HepG2 (cell line): ENCODE results near the gene TUBGCP6. TPM values are rescaled to one million over a fixed set of nuclear protein-coding genes. Genes with fewer than 3 reads are reported as not detected.
A peak's percentile ranks its signal among the peaks of the same experiment; 100 is the strongest.

ENCODE experiments used
- ARNTL ChIP-seq: sonication (generic); formaldehyde crosslinking; IDR thresholded peaks from 2 replicates; pipeline ENCODE4 v1.4.0; 2020; ENCODE audit warnings: mild to moderate bottlenecking, missing genetic modification reagents
- ASH2L ChIP-seq: fragments of 300-600, 200-600 bp; sonication (generic); IDR thresholded peaks from 2 replicates; pipeline ENCODE4 v1.7.0; 2017; ENCODE audit warnings: low read depth, mild to moderate bottlenecking, moderate library complexity, mixed read lengths, low read length; ENCODE audit not compliant: insufficient read length
- CHD4 ChIP-seq: fragments of 200-600 bp; sonication (generic); IDR thresholded peaks from 2 replicates; pipeline ENCODE4 v1.7.0; 2017; ENCODE audit warnings: mild to moderate bottlenecking, low read length, borderline replicate concordance
- RBM39 ChIP-seq: fragments of 200-400 bp; formaldehyde crosslinking; IDR thresholded peaks from one replicate; pipeline ENCODE4 v1.6.1; 2018; ENCODE audit warnings: antibody characterized with exemption, mild to moderate bottlenecking, low read depth, low read length; ENCODE audit not compliant: poor library complexity, severe bottlenecking
- SMAD1 ChIP-seq: sonication (generic); formaldehyde crosslinking; IDR thresholded peaks from 2 replicates; pipeline ENCODE4 v1.4.0; 2020; ENCODE audit warnings: missing genetic modification reagents, low read depth, mild to moderate bottlenecking, borderline replicate concordance
- SP140L ChIP-seq: sonication (generic); formaldehyde crosslinking; IDR thresholded peaks from 2 replicates; pipeline ENCODE4 v1.4.0; 2020; ENCODE audit warnings: missing genetic modification reagents, borderline replicate concordance
- TEAD3 ChIP-seq: optimal IDR thresholded peaks from 2 replicates; pipeline ENCODE3; 2016; ENCODE audit warnings: borderline replicate concordance
- TSC22D2 ChIP-seq: sonication (generic); formaldehyde crosslinking; IDR thresholded peaks from 2 replicates; pipeline ENCODE4 v1.5.1; 2020; ENCODE audit warnings: missing genetic modification reagents, mild to moderate bottlenecking, borderline replicate concordance
- ZBTB3 ChIP-seq: sonication (generic); formaldehyde crosslinking; IDR thresholded peaks from 2 replicates; pipeline ENCODE4 v1.4.0; 2020; ENCODE audit warnings: low read depth, mild to moderate bottlenecking, moderate library complexity, missing genetic modification reagents, borderline replicate concordance
- ZNF496 ChIP-seq: sonication (generic); formaldehyde crosslinking; IDR thresholded peaks from 2 replicates; pipeline ENCODE4 v1.8.1; 2023; ENCODE audit warnings: mild to moderate bottlenecking, moderate library complexity, missing genetic modification reagents; ENCODE audit not compliant: insufficient replicate concordance
- ZNF674 ChIP-seq: sonication (generic); formaldehyde crosslinking; IDR thresholded peaks from 2 replicates; pipeline ENCODE4 v1.5.0; 2020; ENCODE audit warnings: low read depth, mild to moderate bottlenecking, missing genetic modification reagents
- polyA plus RNA-seq, 8 experiments: library from polyadenylated mRNA; depleted of rRNA in 3 of 8; stranded (reverse) in 7 of 8; unstranded in 1 of 8; fragments of >200 nt; fragmentation: Illumina TruSeq in 4 of 8; extraction: Trizol in 4 of 8; gene quantifications; 2 replicates each; pipeline versions ENCODE4 v1.2.1 to v1.2.3, GENCODE V29; 2011 to 2016; ENCODE audit warnings: low read depth in 4 of 8, missing spikeins in 1 of 8, mixed read lengths in 1 of 8; ENCODE audit not compliant: insufficient read depth in 1 of 8
- total RNA-seq, 5 experiments: library from RNA; depleted of rRNA; stranded (reverse); fragments of >200 nt; fragmentation: Illumina TruSeq; extraction: Trizol; gene quantifications; 2 replicates each; pipeline ENCODE4 v1.2.3, GENCODE V29; 2016; ENCODE audit warnings: low read depth in 1 of 5
- TF ChIP-seq, protein P1 (sequence below): sonication (generic); formaldehyde crosslinking; IDR thresholded peaks from 2 replicates; pipeline ENCODE4 v1.4.0; 2020; ENCODE audit warnings: mild to moderate bottlenecking, missing genetic modification reagents
- TF ChIP-seq, protein P2 (sequence below), 2 experiments: sonication (generic) in 1 of 2; formaldehyde crosslinking in 1 of 2; IDR thresholded peaks; 2 replicates each; pipeline versions ENCODE4 v1.4.0 to v1.6.1; 2016 to 2020; ENCODE audit warnings: borderline replicate concordance in 1 of 2, low read depth in 1 of 2, mild to moderate bottlenecking in 1 of 2, missing genetic modification reagents in 1 of 2
- TF ChIP-seq, protein P3 (sequence below): sonication (generic); formaldehyde crosslinking; IDR thresholded peaks from 2 replicates; pipeline ENCODE4 v1.5.1; 2020; ENCODE audit warnings: mild to moderate bottlenecking, missing genetic modification reagents, borderline replicate concordance

The TUBGCP6 gene
- total and polyA plus RNA-seq, 2 of the 13 experiments (the other 11 are each of a cell fraction or from before 2014, with no cell fraction given): 14.6 to 15.7 TPM

DNA sequence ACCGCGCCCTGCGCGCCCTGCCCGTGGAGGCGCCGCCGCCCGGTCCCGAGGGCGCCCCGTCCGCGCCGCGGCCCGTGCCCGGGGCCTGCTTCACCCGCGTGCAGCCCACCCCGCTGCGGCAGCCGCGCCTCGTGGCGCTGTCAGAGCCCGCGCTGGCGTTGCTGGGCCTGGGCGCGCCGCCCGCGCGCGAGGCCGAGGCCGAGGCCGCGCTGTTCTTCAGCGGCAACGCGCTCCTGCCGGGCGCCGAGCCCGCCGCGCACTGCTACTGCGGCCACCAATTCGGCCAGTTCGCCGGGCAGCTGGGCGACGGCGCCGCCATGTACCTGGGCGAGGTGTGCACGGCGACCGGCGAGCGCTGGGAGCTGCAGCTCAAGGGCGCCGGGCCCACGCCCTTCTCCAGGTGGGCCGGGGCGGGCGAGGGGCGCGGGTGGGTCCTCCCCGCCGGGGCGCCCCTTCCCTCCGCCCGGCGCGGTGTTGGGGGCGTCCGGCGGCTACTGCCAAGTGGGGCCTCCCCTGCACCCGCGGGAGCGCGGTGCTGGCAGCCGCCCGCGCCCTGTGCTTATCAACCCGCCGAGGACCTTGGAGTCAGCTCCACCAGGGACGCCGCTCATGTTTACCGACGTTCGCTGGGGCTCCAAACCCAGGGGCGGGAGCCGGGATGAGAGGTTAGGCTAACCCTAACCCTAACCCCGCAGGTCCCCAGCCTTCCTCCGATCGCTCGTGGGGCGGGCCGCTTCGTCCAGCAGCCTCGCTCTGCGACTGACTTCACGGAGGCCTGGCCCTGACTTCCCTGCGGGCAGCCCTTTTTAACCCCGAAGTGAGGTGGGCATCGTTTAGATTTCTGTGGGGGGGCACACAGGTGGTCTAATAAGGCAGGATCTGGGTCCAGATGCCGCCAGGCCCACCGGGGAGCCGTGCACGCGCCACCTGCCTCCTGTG lies 43.4 kb downstream of the TUBGCP6 start (continued):
- TF ChIP-seq, protein P1, sequence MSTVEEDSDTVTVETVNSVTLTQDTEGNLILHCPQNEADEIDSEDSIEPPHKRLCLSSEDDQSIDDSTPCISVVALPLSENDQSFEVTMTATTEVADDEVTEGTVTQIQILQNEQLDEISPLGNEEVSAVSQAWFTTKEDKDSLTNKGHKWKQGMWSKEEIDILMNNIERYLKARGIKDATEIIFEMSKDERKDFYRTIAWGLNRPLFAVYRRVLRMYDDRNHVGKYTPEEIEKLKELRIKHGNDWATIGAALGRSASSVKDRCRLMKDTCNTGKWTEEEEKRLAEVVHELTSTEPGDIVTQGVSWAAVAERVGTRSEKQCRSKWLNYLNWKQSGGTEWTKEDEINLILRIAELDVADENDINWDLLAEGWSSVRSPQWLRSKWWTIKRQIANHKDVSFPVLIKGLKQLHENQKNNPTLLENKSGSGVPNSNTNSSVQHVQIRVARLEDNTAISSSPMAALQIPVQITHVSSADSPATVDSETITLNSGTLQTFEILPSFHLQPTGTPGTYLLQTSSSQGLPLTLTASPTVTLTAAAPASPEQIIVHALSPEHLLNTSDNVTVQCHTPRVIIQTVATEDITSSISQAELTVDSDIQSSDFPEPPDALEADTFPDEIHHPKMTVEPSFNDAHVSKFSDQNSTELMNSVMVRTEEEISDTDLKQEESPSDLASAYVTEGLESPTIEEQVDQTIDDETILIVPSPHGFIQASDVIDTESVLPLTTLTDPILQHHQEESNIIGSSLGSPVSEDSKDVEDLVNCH (CRISPR knock-in tag): no peak
- TF ChIP-seq RBM39 (peak; percentile 43), ASH2L (no peak), TEAD3 (CRISPR knock-in tag) (no peak), ARNTL (CRISPR knock-in tag) (no peak), CHD4 (no peak), ZNF496 (CRISPR knock-in tag) (no peak), ZNF674 (CRISPR knock-in tag) (no peak), ZBTB3 (CRISPR knock-in tag) (no peak), SMAD1 (no peak), TSC22D2 (no peak), SP140L (CRISPR knock-in tag) (no peak)
- TF ChIP-seq, protein P2, sequence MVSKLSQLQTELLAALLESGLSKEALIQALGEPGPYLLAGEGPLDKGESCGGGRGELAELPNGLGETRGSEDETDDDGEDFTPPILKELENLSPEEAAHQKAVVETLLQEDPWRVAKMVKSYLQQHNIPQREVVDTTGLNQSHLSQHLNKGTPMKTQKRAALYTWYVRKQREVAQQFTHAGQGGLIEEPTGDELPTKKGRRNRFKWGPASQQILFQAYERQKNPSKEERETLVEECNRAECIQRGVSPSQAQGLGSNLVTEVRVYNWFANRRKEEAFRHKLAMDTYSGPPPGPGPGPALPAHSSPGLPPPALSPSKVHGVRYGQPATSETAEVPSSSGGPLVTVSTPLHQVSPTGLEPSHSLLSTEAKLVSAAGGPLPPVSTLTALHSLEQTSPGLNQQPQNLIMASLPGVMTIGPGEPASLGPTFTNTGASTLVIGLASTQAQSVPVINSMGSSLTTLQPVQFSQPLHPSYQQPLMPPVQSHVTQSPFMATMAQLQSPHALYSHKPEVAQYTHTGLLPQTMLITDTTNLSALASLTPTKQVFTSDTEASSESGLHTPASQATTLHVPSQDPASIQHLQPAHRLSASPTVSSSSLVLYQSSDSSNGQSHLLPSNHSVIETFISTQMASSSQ (IDR thresholded peaks at IDR 0.05; ENCODE audit: low read depth): no peak
- TF ChIP-seq, protein P2 (CRISPR knock-in tag; IDR thresholded peaks at IDR 0.05; ENCODE audit: borderline replicate concordance): no peak
- TF ChIP-seq, protein P3, sequence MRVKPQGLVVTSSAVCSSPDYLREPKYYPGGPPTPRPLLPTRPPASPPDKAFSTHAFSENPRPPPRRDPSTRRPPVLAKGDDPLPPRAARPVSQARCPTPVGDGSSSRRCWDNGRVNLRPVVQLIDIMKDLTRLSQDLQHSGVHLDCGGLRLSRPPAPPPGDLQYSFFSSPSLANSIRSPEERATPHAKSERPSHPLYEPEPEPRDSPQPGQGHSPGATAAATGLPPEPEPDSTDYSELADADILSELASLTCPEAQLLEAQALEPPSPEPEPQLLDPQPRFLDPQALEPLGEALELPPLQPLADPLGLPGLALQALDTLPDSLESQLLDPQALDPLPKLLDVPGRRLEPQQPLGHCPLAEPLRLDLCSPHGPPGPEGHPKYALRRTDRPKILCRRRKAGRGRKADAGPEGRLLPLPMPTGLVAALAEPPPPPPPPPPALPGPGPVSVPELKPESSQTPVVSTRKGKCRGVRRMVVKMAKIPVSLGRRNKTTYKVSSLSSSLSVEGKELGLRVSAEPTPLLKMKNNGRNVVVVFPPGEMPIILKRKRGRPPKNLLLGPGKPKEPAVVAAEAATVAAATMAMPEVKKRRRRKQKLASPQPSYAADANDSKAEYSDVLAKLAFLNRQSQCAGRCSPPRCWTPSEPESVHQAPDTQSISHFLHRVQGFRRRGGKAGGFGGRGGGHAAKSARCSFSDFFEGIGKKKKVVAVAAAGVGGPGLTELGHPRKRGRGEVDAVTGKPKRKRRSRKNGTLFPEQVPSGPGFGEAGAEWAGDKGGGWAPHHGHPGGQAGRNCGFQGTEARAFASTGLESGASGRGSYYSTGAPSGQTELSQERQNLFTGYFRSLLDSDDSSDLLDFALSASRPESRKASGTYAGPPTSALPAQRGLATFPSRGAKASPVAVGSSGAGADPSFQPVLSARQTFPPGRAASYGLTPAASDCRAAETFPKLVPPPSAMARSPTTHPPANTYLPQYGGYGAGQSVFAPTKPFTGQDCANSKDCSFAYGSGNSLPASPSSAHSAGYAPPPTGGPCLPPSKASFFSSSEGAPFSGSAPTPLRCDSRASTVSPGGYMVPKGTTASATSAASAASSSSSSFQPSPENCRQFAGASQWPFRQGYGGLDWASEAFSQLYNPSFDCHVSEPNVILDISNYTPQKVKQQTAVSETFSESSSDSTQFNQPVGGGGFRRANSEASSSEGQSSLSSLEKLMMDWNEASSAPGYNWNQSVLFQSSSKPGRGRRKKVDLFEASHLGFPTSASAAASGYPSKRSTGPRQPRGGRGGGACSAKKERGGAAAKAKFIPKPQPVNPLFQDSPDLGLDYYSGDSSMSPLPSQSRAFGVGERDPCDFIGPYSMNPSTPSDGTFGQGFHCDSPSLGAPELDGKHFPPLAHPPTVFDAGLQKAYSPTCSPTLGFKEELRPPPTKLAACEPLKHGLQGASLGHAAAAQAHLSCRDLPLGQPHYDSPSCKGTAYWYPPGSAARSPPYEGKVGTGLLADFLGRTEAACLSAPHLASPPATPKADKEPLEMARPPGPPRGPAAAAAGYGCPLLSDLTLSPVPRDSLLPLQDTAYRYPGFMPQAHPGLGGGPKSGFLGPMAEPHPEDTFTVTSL: no peak
